GM19324 (cell line): ENCODE data around the gene WIPF2.
"Not testable (repeated sequence)": the region's sequence is repeated elsewhere in the genome, so short reads cannot be mapped to it uniquely, and the experiment has no call there.

Experiments
- ATAC-seq: cut with Tn5 transposase; IDR thresholded peaks from one replicate; pipeline ENCODE4 v1.9.1; 2021; ENCODE audit warnings: mild to moderate bottlenecking, moderate library complexity; ENCODE audit not compliant: unreplicated experiment, low FRiP score

Gene WIPF2

DNA sequence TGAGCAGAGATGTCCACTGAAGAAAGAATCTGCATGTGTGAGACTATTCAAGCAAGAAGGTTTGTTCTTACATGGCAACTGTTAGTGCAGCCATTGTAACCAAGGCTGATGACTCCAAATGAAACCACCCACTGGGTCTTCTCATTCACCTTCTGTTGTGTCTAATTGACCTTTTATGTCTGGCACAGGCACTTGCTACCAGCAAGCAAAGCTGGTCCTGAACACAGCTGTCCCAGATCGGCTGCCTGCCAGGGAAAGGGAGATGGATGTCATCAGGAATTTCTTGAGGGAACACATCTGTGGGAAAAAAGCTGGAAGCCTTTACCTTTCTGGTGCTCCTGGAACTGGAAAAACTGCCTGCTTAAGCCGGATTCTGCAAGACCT is 72.2 kb downstream of the WIPF2 start:
- ATAC-seq: no peak

DNA sequence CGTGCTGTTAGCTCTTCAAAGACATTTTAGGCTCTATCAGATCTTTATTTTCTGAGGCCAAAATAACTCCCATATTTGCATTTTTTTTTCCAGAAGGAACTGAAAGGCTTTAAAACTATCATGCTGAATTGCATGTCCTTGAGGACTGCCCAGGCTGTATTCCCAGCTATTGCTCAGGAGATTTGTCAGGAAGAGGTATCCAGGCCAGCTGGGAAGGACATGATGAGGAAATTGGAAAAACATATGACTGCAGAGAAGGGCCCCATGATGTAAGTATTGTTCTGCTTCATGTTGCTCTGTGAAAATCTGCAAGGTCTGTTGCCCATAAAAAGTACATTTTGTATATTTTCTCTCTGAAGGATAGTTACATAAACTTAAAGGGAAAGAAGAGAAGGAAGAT is 74.3 kb downstream of the WIPF2 start:
- no peak for ATAC-seq

DNA sequence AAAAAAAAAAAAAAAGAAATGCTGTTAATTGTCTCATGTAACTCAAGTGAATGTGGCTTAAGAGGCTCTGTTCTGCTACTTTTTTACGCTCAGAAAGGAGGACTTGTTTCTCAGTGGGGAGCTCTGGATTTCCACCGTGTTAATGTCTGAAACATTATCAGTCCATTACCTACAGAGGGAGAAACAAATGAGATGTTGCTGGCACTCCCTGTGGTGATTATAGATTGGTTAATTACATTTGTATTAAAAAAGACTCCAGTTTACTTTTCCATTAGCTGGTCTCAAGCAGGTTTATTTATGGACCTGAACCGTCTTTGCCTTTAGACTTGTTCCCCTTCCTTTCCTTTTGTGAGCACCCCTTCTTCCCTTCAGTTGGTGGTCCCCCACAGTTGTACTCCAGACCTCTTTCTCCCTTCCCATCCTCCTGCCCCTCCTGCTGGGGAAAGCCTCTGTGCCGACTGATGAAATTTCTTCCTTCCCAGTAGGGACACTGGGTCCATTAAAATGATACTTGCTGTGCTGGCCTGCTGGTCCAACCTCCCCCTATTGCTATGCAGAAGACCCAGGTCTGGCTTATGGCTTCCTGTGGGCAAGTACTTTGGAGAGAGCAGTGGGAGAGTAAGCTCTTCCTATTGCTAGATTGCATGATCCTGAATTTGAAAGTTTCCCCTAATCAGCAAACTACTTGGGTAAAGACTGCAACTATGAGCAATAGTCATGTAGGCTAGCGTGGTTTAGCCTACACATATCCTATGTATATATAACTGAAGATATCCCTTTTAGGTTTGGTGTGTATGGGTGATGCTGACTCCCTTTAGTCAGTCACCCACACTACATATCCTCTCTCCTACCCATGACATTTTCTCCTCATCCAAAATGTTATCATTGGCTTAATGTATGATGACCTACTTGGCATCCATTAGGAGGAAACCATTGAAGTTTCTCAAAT is 76.7 kb downstream of the WIPF2 start:
- ATAC-seq: no peak

DNA sequence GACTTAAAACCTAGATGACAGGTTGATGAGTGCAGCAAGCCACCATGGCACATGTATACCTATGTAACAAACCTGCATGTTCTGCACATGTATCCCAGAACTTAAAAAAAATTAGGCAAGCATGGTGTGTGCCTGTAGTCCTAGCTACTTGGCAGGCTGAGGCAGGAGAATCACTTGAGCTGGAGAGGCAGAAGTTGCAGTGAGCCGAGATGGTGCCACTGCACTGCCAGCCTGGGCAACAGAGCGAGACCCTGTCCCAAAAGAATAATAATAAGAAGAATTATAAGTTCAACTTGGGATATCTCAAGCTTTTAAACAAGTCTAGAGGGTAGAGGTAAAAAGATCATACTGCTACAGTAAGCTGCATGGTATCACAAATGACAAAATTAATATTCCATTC is 78.4 kb downstream of the WIPF2 start:
- ATAC-seq: no peak

DNA sequence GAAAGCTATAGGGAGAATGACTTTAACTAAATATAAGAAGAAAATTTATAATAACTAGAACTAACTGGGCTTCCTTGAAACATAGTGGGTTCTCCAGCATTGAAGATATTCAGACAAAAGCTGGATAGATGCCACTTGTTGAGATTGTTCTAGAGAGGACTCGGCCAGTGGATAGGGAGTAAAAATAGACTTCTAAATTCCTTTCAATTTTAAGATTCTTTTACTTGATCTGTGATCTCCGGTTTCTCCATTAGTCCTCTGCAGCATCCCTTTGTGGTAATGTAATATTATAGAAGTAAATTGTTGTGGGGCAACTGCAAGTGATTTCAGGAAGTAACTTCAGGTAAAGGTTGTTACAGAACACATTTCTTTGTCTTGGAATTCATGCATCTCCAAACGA is 79.6 kb downstream of the WIPF2 start:
- no peak for ATAC-seq

DNA sequence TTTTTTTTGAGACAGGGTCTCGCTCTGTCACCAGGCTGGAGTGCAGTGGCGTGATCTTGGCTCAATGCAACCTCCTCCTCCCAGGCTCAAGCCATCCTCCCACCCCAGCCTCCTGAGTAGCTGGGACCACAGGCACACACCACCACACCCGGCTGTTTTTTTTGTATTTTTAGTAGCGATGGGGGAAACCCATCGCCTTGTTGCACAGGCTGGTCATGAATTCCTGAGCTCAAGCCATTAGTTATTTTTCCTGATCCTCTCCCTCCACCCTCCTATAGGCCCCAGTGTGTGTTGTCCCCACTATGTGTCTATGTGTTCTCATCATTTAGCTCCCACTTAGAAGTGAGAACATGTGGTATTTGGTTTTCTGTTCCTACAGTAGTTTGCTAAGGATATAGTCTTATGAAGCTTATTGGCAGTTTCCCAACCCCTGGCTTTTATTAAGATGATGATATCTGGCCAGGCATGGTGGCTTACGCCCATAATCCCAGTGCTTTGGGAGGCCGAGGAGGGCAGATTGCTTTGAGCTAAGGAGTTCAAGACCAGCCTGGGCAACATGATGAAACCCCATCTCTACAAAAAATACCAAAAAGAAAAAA is 80.2 kb downstream of the WIPF2 start:
- not testable (repeated sequence) for ATAC-seq

DNA sequence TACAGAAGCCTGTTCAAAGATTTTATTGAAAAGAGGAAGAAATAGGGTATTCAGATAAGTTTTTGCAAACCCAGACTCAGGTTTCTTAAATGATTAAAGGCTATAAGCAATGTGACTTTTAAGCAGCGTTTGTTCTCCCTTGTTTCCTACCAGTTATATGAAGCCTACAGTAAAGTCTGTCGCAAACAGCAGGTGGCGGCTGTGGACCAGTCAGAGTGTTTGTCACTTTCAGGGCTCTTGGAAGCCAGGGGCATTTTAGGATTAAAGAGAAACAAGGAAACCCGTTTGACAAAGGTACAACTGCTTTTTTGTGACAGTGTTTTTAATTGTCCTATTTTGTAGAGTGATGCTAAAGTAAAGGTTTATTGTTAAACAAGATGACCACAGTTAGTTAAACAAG is 82.2 kb downstream of the WIPF2 start:
- ATAC-seq: no peak

DNA sequence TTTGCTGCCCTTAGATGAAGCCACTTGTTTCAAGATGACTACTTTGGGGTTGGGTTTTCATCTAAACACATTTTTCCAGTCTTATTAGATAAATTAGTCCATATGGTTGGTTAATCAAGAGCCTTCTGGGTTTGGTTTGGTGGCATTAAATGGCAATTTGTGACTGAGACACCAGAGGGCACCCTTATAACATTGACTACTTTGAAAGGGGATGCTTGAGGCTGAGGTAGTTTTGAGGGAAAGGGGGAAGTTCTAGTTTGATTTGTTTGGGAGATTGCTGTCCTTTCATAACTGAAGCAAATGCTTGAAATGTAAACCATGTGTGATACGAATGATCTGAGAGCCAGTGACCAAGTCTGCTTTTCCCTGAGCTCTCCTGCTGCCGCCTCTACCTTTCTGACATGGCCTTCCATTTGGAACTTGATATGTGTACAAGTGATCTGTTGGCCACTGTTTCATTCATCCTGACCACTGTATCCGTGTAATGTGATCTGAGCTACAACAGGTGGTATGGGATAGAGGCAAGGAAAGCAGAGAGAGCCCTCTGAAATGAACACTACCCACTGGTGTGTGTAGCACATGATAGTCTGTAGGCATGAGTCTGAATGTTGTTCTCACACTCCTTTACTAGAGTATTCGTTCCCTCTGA is 84.0 kb downstream of the WIPF2 start:
- no peak for ATAC-seq

DNA sequence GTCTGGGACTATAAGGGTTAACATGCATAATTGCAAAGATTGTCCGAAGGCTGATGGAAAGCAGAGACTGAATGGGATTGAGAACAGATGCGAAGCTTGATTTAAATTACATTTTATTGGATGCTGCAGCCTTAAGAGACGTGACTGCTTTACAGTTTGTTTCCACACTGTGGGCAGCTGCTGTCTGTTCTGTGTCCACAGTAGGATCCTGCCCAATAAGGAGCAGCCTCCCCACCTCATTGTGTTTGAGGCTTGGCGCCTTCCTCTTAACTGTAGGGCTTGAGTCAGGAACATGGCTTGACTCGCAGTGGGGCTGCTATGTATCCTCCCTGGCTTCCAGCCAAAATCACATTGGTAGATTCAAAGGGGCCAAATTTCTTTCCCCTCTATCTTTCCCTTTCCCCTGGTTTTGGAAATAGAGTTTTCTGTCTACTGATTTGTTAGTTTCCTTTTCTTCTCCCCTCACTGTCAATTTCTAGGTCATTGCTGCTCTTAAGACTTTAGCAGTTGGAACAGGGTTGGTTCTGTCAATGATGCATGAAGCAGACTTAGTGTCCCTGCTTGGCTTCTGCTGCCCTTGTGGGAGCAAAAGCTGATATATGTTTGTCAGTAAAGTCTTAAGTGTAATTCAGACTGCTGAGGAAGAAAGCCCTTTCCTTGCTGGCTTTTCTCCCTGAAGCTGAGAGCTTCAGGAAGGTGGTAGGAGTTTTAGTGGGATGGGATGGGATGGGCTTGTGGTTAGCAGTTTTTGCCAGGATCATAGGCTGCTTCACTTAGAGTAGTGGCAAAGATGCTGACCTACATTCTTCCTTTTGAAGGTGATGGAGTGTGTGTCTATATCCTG is 84.8 kb downstream of the WIPF2 start:
- no peak for ATAC-seq

DNA sequence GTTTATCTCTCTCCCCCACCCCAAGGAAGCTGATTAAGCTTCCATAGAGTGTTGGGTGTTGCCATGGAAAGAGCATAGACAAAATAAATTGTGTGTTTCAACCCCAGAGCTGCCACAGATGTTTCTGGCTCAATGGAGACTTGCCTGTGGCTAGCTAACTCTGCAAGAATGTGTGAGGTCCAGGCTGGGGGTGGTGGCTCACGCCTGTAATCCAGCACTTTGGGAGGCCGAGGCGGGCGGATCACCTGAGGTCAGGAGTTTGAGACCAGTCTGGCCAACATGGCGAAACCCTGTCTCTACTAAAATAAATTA is 85.4 kb downstream of the WIPF2 start:
- ATAC-seq: not testable (repeated sequence)

DNA sequence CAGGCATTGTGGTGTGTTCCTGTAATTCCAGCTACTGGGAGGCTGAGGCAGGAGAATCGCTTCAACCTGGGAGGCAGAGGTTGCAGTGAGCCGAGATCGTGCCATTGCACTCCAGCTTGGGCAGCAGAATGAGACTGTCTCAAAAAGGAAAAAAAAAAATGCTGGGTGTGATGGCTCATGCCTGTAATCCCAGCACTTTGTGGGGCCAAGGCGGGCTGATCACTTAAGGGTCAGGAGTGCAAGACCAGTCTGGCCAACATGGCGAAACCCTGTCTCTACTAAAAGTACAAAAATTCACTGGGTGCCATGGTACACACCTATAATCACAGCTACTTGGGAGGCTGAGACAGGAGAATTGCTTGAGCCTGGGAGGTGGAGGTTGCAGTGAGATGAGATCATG is 85.8 kb downstream of the WIPF2 start:
- ATAC-seq: not testable (repeated sequence)

DNA sequence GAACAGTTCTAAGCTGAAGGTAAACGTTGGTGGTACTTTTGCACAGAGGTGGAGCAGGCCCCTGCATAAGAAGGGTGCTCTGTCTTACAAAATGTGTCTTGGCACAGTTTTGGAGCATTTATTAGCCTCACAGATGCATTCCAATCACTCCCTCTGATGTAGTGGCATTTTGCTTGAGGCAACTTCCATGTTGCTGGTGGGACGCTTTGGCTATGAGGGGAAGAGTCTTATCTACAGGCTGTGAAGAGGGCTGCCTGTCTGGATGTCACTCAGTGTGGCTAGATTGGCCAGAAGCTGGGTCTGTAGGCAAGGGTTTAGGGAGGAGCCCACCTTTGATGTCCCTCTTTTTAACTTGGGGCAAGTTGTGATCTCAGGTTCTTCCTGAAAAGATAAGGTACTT is 87.3 kb downstream of the WIPF2 start:
- ATAC-seq: no peak

DNA sequence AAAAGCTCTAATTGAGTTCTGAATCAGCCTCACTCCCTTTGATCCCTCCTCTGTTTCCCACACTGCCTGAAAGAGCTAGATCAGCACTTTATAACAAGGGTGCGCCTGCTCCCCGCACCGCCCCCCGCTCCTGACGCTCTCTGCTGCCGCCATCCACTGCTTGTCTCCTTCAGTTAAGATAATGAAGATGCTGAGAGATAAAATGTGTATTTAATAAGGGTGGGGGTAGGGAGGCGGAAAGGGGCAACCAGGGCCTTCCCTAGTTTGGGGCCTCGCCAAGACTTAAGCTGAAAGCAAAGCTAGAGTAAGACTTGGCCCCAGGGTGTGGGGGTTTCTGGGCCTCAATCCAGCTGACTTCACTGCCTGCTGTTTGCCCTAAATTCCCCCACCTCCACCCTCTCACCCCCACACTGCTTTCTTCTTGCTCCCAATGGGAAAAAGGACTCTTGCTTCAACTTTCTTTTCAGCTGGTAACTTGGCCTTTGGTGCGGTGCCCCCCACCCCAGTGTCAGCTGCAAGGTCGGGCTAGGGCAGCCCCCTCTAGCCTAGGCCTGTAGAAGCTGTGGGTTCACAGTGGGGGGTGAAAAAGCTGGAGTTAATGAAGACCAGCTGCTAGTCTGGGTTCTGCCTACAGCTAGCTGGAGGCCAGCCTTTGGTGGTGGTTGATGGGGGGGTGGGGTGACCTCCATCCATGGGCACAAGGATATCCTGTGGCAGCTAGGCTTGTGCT is 88.1 kb downstream of the WIPF2 start:
- no peak for ATAC-seq

DNA sequence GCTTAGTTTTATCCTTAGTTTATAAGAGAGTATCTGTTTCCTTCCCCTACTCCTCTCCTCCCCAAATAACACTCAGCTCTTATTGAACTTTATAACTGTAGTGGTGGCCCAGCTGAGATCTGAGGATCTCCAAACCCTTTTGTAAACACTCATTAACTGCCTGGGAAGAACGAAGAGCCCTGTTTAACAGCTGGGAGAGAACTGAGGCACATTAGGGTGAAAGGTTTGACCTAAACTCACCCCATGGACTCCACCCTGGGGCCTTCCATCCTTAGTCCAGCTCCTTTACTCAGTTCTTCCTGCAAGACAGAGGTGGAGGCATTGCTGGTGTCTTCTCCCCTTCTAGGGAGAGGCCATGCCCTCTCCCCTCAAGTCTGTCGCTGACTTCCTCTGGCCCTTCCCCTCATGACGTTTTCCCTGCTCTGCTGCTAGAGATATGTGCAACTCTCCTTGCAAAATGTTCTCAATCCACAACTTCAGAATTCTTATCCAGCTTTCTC is 88.7 kb downstream of the WIPF2 start:
- no peak for ATAC-seq

DNA sequence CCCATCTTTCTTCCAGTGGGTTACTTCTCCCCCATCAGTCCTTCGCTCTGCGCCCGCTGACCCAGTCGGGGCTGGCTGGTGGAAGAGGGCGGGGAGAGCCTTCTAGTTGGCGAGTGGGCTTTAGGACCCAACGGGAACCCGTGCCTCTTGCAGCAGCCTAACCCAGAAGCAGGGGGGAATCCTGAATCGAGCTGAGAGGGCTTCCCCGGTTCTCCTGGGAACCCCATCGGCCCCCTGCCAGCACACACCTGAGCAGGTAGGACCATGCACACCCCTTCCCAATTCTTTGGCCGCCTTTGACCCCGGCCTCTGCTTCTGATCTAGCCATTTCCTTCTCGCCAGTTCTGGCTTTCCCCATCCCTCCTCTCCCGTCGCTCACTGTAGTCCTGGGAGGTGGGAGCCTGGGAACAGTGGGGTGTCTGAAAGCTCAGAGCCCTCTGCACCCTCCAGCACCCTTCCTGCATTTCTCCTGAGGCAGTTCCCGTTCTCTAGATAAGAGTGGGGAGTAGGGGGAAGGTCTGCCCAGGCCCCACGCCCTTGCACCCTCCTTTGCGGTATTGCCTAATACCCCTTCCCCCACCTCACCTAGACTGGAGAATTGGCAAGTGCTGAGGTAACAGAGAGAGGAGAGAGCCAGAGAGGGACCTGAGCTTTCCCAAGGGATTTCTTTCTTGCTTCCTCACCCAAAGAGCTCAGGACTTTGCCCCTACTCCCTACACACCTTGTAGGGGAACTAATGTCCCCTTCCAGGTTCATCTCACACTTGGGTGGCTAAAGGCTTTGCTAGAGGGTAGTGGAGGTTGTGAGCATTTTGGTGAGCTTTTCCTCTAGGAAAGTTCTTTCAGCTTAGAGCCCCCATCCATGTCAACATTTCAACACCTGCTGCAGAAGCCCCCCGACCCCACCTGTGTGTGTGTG is 90.2 kb downstream of the WIPF2 start, which contains the start of gene RARA:
Gene RARA (plus strand): TSS at position 150 of the 918 bp plus-strand sequence. CDS start 22,039 bp downstream, outside the sequence.
- ATAC-seq: no peak

DNA sequence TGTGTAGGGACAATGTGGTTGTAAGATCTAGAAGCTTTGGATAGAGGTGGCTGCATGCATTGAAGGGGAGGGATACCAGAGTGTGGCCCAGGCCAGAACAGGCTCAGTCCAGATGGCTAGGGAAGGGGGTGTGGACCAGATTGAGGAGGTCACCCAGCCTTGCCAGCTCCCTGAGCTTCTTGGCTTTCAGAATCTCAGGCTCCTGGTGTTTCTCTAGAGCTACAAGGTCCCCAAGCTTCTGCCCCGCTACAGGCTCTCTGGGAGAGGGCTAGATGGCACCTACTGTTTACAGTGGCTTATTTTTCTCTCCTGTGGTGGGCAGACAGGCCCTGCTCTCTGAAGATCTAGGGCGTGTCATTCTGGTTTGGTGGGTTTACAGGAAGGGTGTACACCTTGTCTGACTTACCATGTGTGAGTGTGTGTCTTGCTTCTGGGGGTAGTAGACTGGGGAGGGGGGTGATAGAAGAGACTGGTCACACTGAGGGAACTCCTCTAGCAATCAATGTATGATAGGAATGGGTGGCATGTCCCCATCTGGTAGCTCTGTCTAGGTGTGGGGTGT is 90.9 kb downstream of the WIPF2 start:
- no peak for ATAC-seq

DNA sequence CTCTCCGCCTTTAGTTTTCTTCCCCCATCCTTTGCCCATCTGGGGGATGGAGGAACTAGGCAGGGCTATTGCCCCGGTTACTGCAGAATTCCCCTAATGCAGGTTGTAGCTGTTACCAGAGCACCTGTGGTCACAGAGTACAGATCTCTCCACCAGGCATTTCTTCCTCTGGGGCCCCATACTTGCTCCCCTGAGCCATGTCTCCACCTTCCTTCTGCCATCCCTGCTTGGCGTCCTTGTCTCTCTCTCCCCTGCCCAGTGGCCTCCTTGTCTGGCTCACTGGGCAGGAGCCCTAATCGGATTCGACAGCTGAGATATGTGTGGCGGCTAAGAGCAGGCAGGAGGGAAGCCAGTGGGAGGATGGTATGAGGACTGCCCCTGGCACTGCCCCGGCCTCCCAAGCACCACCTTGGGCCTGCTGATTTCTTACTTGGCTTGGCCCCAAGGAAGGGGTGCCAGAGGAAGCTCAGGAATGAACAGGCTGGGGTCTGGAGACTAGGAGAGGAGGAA is 91.8 kb downstream of the WIPF2 start:
- ATAC-seq: no peak

DNA sequence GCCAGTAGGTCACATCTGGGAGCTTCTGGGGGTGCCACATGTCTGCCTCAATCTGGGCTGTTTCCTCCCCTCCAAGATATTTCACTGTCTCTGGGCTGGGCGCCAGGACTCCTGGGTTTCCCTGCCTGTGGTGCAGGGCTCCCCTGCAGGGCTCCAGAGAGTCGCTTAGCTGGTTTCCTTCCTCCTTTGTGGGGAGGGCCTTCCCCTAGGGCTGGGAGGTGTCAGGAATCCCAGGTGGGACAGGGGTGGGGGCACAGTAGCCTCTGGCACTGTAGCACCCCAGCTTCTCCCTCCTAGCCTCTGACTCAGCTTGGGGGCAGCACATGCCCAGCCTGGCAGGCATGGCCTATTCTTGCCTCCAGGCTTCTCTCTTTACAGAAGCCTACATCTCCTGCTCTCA is 92.5 kb downstream of the WIPF2 start:
- ATAC-seq: no peak
